ENCODE measurements around the gene NUPR2.
"Not testable (repeated sequence)": the region's sequence is repeated elsewhere in the genome, so short reads cannot be mapped to it uniquely, and the experiment has no call there.

NUPR2 gene, protein sequence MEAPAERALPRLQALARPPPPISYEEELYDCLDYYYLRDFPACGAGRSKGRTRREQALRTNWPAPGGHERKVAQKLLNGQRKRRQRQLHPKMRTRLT

DNA sequence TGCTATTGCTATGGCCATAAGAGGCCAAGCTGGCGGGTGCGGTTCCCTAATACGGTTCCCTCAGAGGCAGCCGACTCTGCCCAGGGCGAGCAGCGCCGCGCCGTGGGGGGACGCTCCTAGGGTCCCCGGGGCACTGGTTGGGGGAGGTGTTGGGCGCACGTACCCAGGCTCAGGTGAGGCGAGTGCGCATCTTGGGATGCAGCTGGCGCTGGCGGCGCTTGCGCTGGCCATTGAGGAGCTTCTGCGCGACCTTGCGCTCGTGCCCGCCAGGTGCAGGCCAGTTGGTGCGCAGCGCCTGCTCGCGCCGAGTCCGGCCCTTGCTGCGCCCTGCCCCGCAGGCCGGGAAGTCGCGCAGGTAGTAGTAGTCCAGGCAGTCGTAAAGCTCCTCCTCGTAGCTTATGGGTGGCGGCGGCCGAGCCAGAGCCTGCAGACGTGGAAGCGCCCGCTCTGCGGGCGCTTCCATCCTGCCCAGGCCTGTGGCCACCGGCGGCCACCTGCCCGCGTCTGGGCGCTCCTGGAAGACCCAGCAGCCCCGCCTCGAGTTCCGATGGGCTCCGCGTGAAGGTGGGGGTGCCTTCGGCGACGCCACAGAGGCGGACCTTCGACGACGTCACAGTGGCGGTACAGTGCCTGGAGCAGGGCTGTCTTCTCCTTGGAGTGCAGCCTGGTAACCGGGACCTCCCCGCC is at the start of gene NUPR2:
TSS of gene NUPR2 (minus strand) at position 566 of the 687 bp plus-strand sequence. CDS start at position 463, 103 bp downstream.
- H3K9me3 ChIP-seq = no peaks in the 10 kb centered on the region
- H3K4me3 ChIP-seq (ENCODE audit: low read depth in 1 of 2, low read length in 1 of 2) = no peak within 1 kb of the TSS

DNA sequence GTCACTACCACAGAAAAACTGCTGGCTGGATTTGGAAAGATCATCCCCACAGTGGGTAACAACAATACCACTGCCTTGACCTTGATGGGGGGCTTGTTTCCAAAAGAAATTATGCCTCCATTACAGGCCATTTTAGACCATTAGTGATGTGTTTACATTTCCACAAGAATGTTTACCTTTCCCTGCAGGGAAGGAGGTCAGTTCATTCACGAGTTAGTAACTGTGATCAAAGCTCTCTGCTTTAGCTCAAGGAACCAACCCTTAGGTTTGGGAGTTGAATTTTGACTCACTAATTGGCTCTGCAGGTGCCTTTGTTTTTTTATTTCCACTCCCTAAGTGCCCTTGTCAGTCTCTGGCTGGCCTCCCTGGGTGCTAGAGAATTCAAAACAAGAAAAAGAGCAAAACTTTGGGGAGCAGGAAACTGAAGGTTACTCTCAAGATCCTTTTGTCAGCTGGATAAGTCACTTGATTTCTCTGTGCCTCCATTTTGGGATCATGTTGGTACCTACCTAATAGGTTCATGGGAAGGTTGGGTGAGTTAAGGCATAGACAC is 41.1 kb upstream of the NUPR2 start:
- Histone ChIP-seq H3K4me3 (ENCODE audit: low read depth in 1 of 2, low read length in 1 of 2) (no peak overlapping the region), H3K36me3 (no peaks in the 10 kb centered on the region), H3K9me3 (peaks cover 8% of the 10 kb centered on the region), H3K27ac (no peak overlapping the region), H3K4me1 (ENCODE audit: control insufficient read depth in 1 of 2, insufficient read depth in 1 of 2, low read depth in 1 of 2, low read length in 1 of 2) (no peaks in the 10 kb centered on the region), H3K27me3 (no peaks in the 10 kb centered on the region)
- TF ChIP-seq, protein P1, sequence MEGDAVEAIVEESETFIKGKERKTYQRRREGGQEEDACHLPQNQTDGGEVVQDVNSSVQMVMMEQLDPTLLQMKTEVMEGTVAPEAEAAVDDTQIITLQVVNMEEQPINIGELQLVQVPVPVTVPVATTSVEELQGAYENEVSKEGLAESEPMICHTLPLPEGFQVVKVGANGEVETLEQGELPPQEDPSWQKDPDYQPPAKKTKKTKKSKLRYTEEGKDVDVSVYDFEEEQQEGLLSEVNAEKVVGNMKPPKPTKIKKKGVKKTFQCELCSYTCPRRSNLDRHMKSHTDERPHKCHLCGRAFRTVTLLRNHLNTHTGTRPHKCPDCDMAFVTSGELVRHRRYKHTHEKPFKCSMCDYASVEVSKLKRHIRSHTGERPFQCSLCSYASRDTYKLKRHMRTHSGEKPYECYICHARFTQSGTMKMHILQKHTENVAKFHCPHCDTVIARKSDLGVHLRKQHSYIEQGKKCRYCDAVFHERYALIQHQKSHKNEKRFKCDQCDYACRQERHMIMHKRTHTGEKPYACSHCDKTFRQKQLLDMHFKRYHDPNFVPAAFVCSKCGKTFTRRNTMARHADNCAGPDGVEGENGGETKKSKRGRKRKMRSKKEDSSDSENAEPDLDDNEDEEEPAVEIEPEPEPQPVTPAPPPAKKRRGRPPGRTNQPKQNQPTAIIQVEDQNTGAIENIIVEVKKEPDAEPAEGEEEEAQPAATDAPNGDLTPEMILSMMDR (IDR thresholded peaks at IDR 0.05) = no peak

More for the DNA sequence above, at the start of gene NUPR2:
- TF ChIP-seq, protein P1 (IDR thresholded peaks at IDR 0.05) = no peak
- Histone ChIP-seq H3K4me1 (ENCODE audit: control insufficient read depth in 1 of 2, insufficient read depth in 1 of 2, low read depth in 1 of 2, low read length in 1 of 2) (no peaks in the 10 kb centered on the region), H3K27me3 (peaks cover 65% of the 10 kb centered on the region), H3K36me3 (no peaks in the 10 kb centered on the region), H3K27ac (no peak within 1 kb of the TSS)

DNA sequence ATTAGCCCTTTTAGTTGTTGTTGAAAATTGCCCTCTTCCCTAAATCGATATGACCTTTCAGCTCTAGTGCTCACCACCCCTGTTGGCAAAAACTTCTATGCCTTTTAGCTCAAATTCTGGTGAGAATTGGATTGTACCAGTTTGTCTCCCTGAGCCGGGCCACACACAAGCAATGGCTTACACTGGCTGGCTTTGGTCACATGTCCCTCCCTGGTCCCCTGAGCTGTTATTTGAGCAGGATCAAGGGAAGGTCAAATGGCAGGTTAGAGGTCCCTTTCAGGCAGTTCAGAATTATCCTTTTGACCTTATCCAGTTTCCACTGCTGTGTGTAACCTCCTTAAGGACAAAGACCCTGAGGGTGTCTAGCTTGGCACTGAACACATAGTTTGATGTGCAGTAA is 14.8 kb upstream of the NUPR2 start:
- not testable (repeated sequence) for H3K36me3 ChIP-seq; H3K4me3 ChIP-seq (ENCODE audit: low read depth in 1 of 2, low read length in 1 of 2); H3K27me3 ChIP-seq; H3K27ac ChIP-seq; H3K9me3 ChIP-seq; H3K4me1 ChIP-seq (ENCODE audit: control insufficient read depth in 1 of 2, insufficient read depth in 1 of 2, low read depth in 1 of 2, low read length in 1 of 2)

DNA sequence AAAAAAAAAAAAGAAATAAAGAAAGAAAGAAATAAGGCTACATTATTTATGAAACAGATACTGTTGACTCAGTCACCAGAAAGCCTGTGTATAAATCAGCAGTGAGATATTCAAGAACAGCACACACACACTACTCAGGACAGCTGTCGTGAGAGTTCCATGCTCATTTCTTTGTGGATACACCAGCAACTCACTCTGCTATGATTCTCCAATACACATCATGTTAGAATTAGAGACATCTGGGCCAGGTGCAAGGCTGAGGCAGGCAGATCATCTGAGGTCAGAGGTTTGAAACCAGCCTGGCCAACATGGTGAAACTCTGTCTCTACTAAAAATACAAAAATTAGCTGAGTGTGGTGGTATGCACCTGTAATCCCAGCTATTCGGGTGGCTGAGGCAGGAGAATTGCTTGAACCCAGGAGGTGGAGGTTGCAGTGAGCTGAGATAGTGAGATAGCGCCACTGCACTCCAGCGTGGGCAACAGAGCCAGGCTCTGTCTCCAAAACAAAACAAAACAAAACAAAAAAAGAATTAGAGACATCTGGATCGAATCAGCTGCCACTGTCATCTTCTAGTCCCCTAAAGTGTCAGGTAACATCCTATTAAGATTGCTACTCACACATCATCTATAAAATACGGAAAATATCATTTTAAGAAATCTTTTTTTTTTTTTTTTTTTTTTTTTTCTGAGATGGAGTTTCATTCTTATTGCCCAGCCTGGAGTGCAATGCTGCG is 11.2 kb upstream of the NUPR2 start:
- no peak overlapping the region for H3K27ac ChIP-seq
- H3K4me1 ChIP-seq (ENCODE audit: control insufficient read depth in 1 of 2, insufficient read depth in 1 of 2, low read depth in 1 of 2, low read length in 1 of 2) = no peaks in the 10 kb centered on the region
- H3K27me3 ChIP-seq = no peaks in the 10 kb centered on the region
- H3K36me3 ChIP-seq = no peaks in the 10 kb centered on the region
- H3K9me3 ChIP-seq = no peaks in the 10 kb centered on the region
- H3K4me3 ChIP-seq (ENCODE audit: low read depth in 1 of 2, low read length in 1 of 2) = no peak overlapping the region
- TF ChIP-seq, protein P1 (IDR thresholded peaks at IDR 0.05) = no peak

DNA sequence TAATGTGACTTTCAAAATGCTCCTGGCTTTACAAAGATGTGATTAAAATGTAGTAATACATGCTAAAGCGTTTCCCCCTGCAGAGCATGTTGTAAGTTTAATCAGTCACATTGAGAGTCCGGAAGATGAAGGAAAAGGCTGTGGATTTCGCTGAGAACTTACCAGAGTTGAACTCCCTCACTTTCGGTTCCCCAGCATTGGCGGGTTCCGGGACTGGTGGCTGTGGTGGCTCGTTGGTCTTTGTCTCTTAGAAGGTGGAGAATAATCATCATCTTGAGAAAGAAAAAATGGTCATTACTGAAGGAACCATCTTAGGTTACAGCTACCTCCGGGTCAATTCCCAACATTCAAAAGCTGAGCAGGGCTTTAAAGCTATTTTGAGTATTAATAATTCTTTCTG is 9.6 kb upstream of the NUPR2 start:
- H3K36me3 ChIP-seq = no peaks in the 10 kb centered on the region
- no peaks in the 10 kb centered on the region for H3K27me3 ChIP-seq
- H3K9me3 ChIP-seq = no peaks in the 10 kb centered on the region
- TF ChIP-seq, protein P1 (IDR thresholded peaks at IDR 0.05) = no peak
- no peaks in the 10 kb centered on the region for H3K4me1 ChIP-seq (ENCODE audit: control insufficient read depth in 1 of 2, insufficient read depth in 1 of 2, low read depth in 1 of 2, low read length in 1 of 2)
- no peak overlapping the region for H3K4me3 ChIP-seq (ENCODE audit: low read depth in 1 of 2, low read length in 1 of 2)
- H3K27ac ChIP-seq = no peak overlapping the region

DNA sequence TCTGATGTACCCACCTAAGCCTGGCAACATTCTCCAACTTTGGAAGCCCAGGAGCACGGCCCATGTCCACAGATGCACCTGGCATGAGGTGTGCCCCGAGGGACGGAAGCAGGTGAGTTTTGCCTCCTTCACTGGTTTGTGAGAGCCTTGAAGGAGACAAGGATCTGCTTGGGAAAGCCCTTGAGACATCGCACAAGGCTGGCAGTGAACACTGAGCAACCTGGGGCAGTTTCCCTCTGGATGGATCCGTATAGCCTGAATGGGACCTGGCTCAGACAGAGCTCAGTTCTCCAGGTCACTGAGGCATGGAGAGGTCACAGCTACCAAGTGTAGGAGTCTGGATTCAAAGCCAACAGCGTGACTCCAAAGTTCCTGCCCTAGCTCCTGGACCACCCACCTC is 8.8 kb upstream of the NUPR2 start:
- Histone ChIP-seq H3K27me3 (no peaks in the 10 kb centered on the region), H3K36me3 (no peaks in the 10 kb centered on the region), H3K4me3 (ENCODE audit: low read depth in 1 of 2, low read length in 1 of 2) (no peak overlapping the region), H3K27ac (no peak overlapping the region), H3K4me1 (ENCODE audit: control insufficient read depth in 1 of 2, insufficient read depth in 1 of 2, low read depth in 1 of 2, low read length in 1 of 2) (no peaks in the 10 kb centered on the region), H3K9me3 (no peaks in the 10 kb centered on the region)
- TF ChIP-seq, protein P1 (IDR thresholded peaks at IDR 0.05) = no peak
